Parathyroid adenoma (tissue), 2 donors: ENCODE results near the gene PTPRA.

ENCODE experiments used
- H2AFZ ChIP-seq: fragments of 300-600 bp; sonication (generic); one replicate; pipeline ENCODE4 v1.7.0; 2017; ENCODE audit warnings: antibody characterized with exemption, mild to moderate bottlenecking
- H3K27ac ChIP-seq: fragments of 300-600 bp; sonication (generic); one replicate; pipeline ENCODE4 v1.7.0; 2017
- H3K27me3 ChIP-seq: fragments of 300-600 bp; sonication (generic); one replicate; pipeline ENCODE4 v1.7.0; 2017; ENCODE audit warnings: low read length; ENCODE audit not compliant: control insufficient read depth, insufficient read depth
- H3K36me3 ChIP-seq: fragments of 300-600 bp; sonication (generic); one replicate; pipeline ENCODE4 v1.7.0; 2017; ENCODE audit warnings: low read length; ENCODE audit not compliant: control insufficient read depth, insufficient read depth
- H3K4me1 ChIP-seq: fragments of 300-600 bp; sonication (generic); one replicate; pipeline ENCODE4 v1.7.0; 2017; ENCODE audit warnings: control low read depth
- H3K4me2 ChIP-seq: fragments of 300-600 bp; sonication (generic); one replicate; pipeline ENCODE4 v1.7.0; 2017; ENCODE audit warnings: low read length
- H3K4me3 ChIP-seq: fragments of 300-600 bp; sonication (generic); one replicate; pipeline ENCODE4 v1.7.0; 2017; ENCODE audit warnings: low read depth, low read length
- H3K79me2 ChIP-seq: fragments of 300-600 bp; sonication (generic); one replicate; pipeline ENCODE4 v1.7.0; 2017; ENCODE audit warnings: control low read depth
- H3K9ac ChIP-seq: fragments of 300-600 bp; sonication (generic); one replicate; pipeline ENCODE4 v1.7.0; 2017; ENCODE audit warnings: mild to moderate bottlenecking
- H3K9me3 ChIP-seq: fragments of 300-600 bp; sonication (generic); one replicate; pipeline ENCODE4 v1.7.0; 2017; ENCODE audit warnings: low read length; ENCODE audit not compliant: control insufficient read depth
- TF ChIP-seq, protein P1 (sequence below): fragments of 300-600 bp; sonication (generic); IDR thresholded peaks from one replicate; pipeline ENCODE4 v1.7.0; 2017; ENCODE audit warnings: antibody characterized with exemption, mild to moderate bottlenecking
- donor health status: primary hyperparathyroidism.

The PTPRA gene

DNA sequence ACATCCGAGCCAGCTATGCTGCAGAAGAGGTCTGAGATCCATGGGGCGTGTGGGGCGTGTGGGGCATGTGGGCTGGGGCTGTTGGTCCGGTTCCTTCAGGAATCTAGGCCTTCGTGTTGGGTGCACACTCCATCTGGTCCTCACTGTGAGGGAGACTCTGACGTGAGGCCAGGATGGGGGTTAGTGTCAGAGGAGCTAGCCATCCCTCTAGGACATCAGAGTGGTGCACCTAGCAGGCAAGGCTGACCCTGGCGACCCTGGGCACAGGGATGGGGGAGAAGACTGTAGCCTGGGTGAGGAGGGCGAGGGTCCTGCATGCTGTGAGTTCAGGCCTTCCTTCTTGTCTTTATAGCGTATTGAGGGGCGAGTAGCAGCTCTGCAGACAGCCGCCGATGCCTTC lies 8.7 kb upstream of the PTPRA start:
- TF ChIP-seq, protein P1, sequence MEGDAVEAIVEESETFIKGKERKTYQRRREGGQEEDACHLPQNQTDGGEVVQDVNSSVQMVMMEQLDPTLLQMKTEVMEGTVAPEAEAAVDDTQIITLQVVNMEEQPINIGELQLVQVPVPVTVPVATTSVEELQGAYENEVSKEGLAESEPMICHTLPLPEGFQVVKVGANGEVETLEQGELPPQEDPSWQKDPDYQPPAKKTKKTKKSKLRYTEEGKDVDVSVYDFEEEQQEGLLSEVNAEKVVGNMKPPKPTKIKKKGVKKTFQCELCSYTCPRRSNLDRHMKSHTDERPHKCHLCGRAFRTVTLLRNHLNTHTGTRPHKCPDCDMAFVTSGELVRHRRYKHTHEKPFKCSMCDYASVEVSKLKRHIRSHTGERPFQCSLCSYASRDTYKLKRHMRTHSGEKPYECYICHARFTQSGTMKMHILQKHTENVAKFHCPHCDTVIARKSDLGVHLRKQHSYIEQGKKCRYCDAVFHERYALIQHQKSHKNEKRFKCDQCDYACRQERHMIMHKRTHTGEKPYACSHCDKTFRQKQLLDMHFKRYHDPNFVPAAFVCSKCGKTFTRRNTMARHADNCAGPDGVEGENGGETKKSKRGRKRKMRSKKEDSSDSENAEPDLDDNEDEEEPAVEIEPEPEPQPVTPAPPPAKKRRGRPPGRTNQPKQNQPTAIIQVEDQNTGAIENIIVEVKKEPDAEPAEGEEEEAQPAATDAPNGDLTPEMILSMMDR, result no peak
- H3K36me3 ChIP-seq, result no peaks in the 10 kb centered on the region

DNA sequence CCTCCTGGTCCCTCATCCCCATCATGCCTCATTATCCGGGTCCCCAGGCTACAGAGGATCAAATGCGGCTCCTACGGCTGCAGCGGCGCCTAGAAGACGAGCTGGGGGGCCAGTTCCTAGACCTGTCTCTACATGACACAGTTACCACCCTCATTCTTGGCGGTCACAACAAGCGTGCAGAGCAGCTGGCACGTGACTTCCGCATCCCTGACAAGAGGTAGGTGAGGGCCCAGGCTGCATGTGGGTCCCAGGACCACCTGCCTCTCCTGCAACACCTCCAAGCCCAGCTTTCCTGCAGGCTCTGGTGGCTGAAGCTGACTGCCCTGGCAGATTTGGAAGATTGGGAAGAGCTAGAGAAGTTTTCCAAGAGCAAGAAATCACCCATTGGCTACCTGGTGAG lies 8.2 kb upstream of the PTPRA start:
- H3K9ac ChIP-seq, result no peak overlapping the region
- no peaks in the 10 kb centered on the region for H3K79me2 ChIP-seq
- H3K27ac ChIP-seq, result no peak overlapping the region
- TF ChIP-seq, protein P1, result no peak
- no peak overlapping the region for H3K4me2 ChIP-seq
- H3K36me3 ChIP-seq, result no peaks in the 10 kb centered on the region
- H2AFZ ChIP-seq, result no peak overlapping the region
- H3K27me3 ChIP-seq, result no peaks in the 10 kb centered on the region
- H3K4me1 ChIP-seq, result no peaks in the 10 kb centered on the region
- H3K9me3 ChIP-seq, result no peaks in the 10 kb centered on the region
- no peak overlapping the region for H3K4me3 ChIP-seq

More for the DNA sequence above, 8.7 kb upstream of the PTPRA start:
- no peaks in the 10 kb centered on the region for H3K27me3 ChIP-seq
- H3K79me2 ChIP-seq, result no peaks in the 10 kb centered on the region
- H3K4me2 ChIP-seq, result no peak overlapping the region
- no peaks in the 10 kb centered on the region for H3K4me1 ChIP-seq
- H3K9ac ChIP-seq, result no peak overlapping the region
- H3K9me3 ChIP-seq, result no peaks in the 10 kb centered on the region
- no peak overlapping the region for H3K4me3 ChIP-seq
- H3K27ac ChIP-seq, result no peak overlapping the region
- no peak overlapping the region for H2AFZ ChIP-seq

DNA sequence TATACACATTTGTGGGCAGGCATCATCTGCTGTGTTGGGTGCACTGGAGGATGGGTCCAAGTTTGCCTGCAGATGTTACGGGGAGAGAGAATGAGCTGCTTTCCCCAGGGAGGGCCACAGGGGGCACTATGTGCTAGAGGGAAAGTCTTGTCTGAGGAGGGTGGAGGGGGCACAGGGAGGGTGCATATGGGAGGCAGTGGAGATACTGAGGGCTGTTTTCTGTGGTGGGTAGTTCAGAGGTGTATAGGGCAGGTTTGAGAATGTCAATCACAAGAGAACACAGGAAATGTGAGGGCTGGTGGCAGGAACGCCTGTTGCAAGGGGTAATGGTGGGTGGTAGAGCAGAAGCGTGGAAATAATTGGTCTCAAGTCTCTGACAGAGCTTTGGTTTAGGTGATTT lies 7.7 kb upstream of the PTPRA start:
- no peaks in the 10 kb centered on the region for H3K27me3 ChIP-seq
- no peaks in the 10 kb centered on the region for H3K79me2 ChIP-seq
- no peak overlapping the region for H3K4me3 ChIP-seq
- H3K36me3 ChIP-seq, result no peaks in the 10 kb centered on the region
- H3K4me1 ChIP-seq, result no peaks in the 10 kb centered on the region
- no peak overlapping the region for H3K27ac ChIP-seq
- H3K9me3 ChIP-seq, result no peaks in the 10 kb centered on the region
- TF ChIP-seq, protein P1, result no peak
- H3K4me2 ChIP-seq, result no peak overlapping the region
- H2AFZ ChIP-seq, result no peak overlapping the region
- H3K9ac ChIP-seq, result no peak overlapping the region

DNA sequence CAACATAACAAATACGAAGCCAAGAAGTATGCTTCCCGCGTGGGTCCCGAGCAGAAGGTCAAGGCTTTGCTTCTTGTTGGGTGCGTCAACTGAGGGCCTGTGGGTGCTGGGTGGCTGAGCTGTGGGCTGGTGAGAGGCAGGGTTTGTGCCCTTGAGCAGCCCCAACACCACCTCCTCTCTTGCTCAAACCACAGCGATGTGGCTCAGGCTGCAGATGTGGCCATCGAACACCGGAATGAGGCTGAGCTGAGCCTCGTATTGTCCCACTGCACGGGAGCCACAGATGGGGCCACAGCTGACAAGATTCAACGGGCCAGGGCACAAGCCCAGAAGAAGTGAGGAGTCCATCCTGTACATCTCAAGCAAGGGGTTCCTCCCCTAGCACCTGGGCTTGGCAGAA lies 7.0 kb upstream of the PTPRA start:
- H3K36me3 ChIP-seq, result no peaks in the 10 kb centered on the region
- no peak overlapping the region for H3K4me3 ChIP-seq
- H3K9me3 ChIP-seq, result no peaks in the 10 kb centered on the region
- H3K4me2 ChIP-seq, result no peak overlapping the region
- no peaks in the 10 kb centered on the region for H3K27me3 ChIP-seq
- H2AFZ ChIP-seq, result no peak overlapping the region
- no peaks in the 10 kb centered on the region for H3K79me2 ChIP-seq
- no peak overlapping the region for H3K9ac ChIP-seq
- H3K27ac ChIP-seq, result no peak overlapping the region
- TF ChIP-seq, protein P1, result no peak
- no peaks in the 10 kb centered on the region for H3K4me1 ChIP-seq

DNA sequence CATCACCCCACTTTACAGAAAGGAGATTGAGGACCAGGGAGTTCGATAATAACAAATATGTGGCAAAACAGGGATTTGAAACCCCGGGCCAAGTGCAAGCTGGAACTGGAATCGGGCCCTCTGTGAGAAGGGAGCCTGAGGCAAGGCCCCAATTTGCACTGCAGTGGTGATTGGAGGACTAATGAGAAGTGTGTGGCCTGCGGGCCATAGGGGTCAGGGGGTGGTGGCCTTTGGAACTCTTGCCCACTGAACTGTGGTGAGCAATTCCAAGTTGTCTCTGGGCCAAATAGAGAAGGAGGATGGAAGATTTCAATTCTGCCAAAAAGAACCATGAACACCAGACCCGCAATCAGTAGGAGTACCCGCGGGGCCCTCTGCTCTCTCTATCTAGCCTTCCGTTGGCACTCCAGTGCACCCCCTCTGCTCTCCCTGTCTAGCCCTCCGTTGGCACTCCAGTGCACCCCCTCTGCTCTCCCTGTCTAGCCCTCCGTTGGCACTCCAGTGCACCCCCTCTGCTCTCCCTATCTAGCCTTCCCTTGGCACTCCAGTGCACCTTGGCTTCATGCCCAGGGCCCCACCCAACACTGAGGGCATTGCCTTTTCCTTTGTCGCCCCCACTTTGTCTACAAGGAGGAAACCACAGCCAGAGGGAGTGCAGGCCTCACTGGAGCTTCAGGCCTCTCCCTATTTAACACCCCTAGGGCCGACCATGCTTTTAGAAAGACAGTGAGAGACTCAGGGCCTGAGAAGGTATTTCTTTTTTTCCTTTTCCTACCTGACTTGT lies 6.0 kb upstream of the PTPRA start:
- Histone ChIP-seq H3K9ac (no peak overlapping the region), H3K9me3 (no peaks in the 10 kb centered on the region), H2AFZ (no peak overlapping the region), H3K36me3 (no peaks in the 10 kb centered on the region), H3K4me1 (no peaks in the 10 kb centered on the region), H3K4me2 (no peak overlapping the region), H3K79me2 (no peaks in the 10 kb centered on the region), H3K27me3 (no peaks in the 10 kb centered on the region), H3K27ac (no peak overlapping the region), H3K4me3 (no peak overlapping the region)
- TF ChIP-seq, protein P1, result no peak
